ENCODE data around the gene LEKR1.

GRCh38 chr3:156981005-156981404, 154.9 kb downstream of the LEKR1 start:
- TF ChIP-seq CTCF (IDR thresholded peaks at IDR 0.05) (no peak), ZFX (IDR thresholded peaks at IDR 0.05; ENCODE audit: borderline replicate concordance) (no peak)

All from 22Rv1 (cell line).